ENCODE data around the gene RPS6KB2.

GRCh38 chr11:67436459-67437081 lies 8.3 kb downstream of the RPS6KB2 start:
- TF ChIP-seq USF2 (CRISPR knock-in tag; IDR thresholded peaks at IDR 0.05) (no peak), CTCF (IDR thresholded peaks at IDR 0.05 in 2 of 3, conservative IDR thresholded peaks at IDR 0.05 in 1 of 3; ENCODE audit: insufficient read depth in 2 of 3, low read depth in 1 of 3, low read length in 3 of 3) (no peak), EP300 (IDR thresholded peaks at IDR 0.05; ENCODE audit: low read length) (peak; percentile 39), SUPT5H (IDR thresholded peaks at IDR 0.05) (peak; percentile 61), ZEB2 (IDR thresholded peaks at IDR 0.05) (peak; percentile 69; the same call in 1 of the 2 replicates)

All from K562 (cell line).